MCF 10A (cell line): ENCODE data around the gene ITGA3. TPM values are rescaled to one million over a fixed set of nuclear protein-coding genes. Genes with fewer than 3 reads are reported as not detected.

Experiments used
- BruUV-seq: library from RNA; stranded (reverse); fragments of 400-500 nt; replicated peaks from 2 replicates; lab custom pipeline; 2021; lab: Mats Ljungman, UMichigan
- CTCF ChIA-PET: fragments of 300-600 bp; sonication (Branson Sonifier 250); formaldehyde crosslinking; extraction: SDS; loops from one replicate; lab custom pipeline; 2021; ENCODE audit warnings: antibody characterized with exemption, inconsistent platforms; lab: Yijun Ruan, JAX
- POLR2A ChIA-PET: fragments of 300-600, 350-650 bp; sonication (Branson Sonifier 250); formaldehyde crosslinking; extraction: SDS; loops from one replicate; lab custom pipeline; 2020; ENCODE audit warnings: antibody characterized with exemption, inconsistent platforms; lab: Yijun Ruan, JAX
- DNase-seq: peaks from one replicate; pipeline ENCODE4 v3.0.0-alpha.2; 2018; ENCODE audit not compliant: unreplicated experiment
- H3K27ac Mint-ChIP-seq: one replicate; pipeline ENCODE4 v1.8.0; 2022; ENCODE audit warnings: mild to moderate bottlenecking, low read depth, mixed read lengths; ENCODE audit not compliant: unreplicated experiment
- H3K27me3 Mint-ChIP-seq: one replicate; pipeline ENCODE4 v1.8.0; 2022; ENCODE audit warnings: mixed read lengths; ENCODE audit not compliant: insufficient read depth, unreplicated experiment
- H3K36me3 Mint-ChIP-seq: one replicate; pipeline ENCODE4 v1.8.0; 2022; ENCODE audit warnings: mild to moderate bottlenecking, moderate library complexity, mixed read lengths; ENCODE audit not compliant: insufficient read depth, unreplicated experiment
- H3K4me1 Mint-ChIP-seq: one replicate; pipeline ENCODE4 v1.8.0; 2022; ENCODE audit warnings: mixed read lengths; ENCODE audit not compliant: insufficient read depth, unreplicated experiment
- H3K4me3 Mint-ChIP-seq: one replicate; pipeline ENCODE4 v1.8.0; 2022; ENCODE audit warnings: mild to moderate bottlenecking, moderate library complexity, mixed read lengths; ENCODE audit not compliant: unreplicated experiment
- H3K9me3 Mint-ChIP-seq: one replicate; pipeline ENCODE4 v1.8.0; 2022; ENCODE audit warnings: mixed read lengths; ENCODE audit not compliant: unreplicated experiment
- CTCF ChIP-seq: fragments of 200-600 bp; IDR thresholded peaks from one replicate; pipeline ENCODE4 v1.8.0; 2022; ENCODE audit warnings: antibody characterized with exemption, mild to moderate bottlenecking; ENCODE audit not compliant: unreplicated experiment
- intact Hi-C: fragments of 100-400 bp; cut with micrococcal nuclease; formaldehyde crosslinking; loops from 2 replicates; pipeline ENCODE4 v1.14.1; 2022
- total RNA-seq: library from RNA; stranded (reverse); gene quantifications from 2 replicates; pipeline ENCODE4 v1.2.3, GENCODE V29; 2022

The ITGA3 gene
- total RNA-seq, 1 experiment from 2014 or later: 588 TPM

DNA sequence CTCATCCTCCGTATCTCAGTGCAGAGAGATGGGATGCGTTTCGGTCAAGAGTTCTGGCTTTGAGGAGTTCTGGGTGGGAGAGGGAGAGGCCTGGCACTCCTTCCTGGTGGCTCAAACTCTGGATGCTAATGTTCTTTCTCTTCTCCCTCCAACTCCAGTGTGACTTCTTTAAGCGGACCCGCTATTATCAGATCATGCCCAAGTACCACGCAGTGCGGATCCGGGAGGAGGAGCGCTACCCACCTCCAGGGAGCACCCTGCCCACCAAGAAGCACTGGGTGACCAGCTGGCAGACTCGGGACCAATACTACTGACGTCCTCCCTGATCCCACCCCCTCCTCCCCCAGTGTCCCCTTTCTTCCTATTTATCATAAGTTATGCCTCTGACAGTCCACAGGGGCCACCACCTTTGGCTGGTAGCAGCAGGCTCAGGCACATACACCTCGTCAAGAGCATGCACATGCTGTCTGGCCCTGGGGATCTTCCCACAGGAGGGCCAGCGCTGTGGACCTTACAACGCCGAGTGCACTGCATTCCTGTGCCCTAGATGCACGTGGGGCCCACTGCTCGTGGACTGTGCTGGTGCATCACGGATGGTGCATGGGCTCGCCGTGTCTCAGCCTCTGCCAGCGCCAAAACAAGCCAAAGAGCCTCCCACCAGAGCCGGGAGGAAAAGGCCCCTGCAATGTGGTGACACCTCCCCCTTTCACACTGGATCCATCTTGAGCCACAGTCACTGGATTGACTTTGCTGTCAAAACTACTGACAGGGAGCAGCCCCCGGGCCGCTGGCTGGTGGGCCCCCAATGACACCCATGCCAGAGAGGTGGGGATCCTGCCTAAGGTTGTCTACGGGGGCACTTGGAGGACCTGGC is 33.3 kb downstream of the ITGA3 start:
- CTCF ChIA-PET: interaction anchor here (2.3 to 5.6 kb wide), 3 partner anchors 11 to 62 kb away, joined by 21 to 54 read pairs (median 30); no protein-coding TSS in a partner anchor
- H3K9me3 Mint-ChIP-seq: no peaks in the 10 kb centered on the region
- H3K4me1 Mint-ChIP-seq: peaks cover 7% of the 10 kb centered on the region
- POLR2A ChIA-PET: interaction anchor here (1.0 to 6.2 kb wide), 2 partner anchors 34 to 59 kb away, joined by 3 to 77 read pairs; partner anchors contain the start of gene ITGA3
- DNase-seq: no peak
- no peaks in the 10 kb centered on the region for H3K27me3 Mint-ChIP-seq
- H3K27ac Mint-ChIP-seq: no peak overlapping the region
- no peak for TF ChIP-seq CTCF
- intact Hi-C loops: no loop called here
- peaks cover 73% of the 10 kb centered on the region for H3K36me3 Mint-ChIP-seq
- BruUV-seq: no TSS peak
- no peak overlapping the region for H3K4me3 Mint-ChIP-seq

GRCh38 chr17:50090071-50090470 is 34.2 kb downstream of the ITGA3 start:
- intact Hi-C loops: no loop called here
- BruUV-seq: TSS peak; percentile 66
- Mint-ChIP-seq H3K27ac (no peak overlapping the region), H3K4me3 (no peak overlapping the region), H3K36me3 (peaks cover 72% of the 10 kb centered on the region), H3K9me3 (no peaks in the 10 kb centered on the region), H3K4me1 (peaks cover 15% of the 10 kb centered on the region), H3K27me3 (no peaks in the 10 kb centered on the region)
- CTCF ChIA-PET: interaction anchor here (0.6 to 5.6 kb wide), 3 partner anchors 8 to 308 kb away, joined by 4 to 54 read pairs (median 4); no protein-coding TSS in a partner anchor
- no peak for DNase-seq
- POLR2A ChIA-PET: interaction anchor here (1.0 to 6.2 kb wide), 3 partner anchors 16 to 58 kb away, joined by 3 to 77 read pairs (median 7); partner anchors contain the start of gene ITGA3
- TF ChIP-seq CTCF: no peak

DNA sequence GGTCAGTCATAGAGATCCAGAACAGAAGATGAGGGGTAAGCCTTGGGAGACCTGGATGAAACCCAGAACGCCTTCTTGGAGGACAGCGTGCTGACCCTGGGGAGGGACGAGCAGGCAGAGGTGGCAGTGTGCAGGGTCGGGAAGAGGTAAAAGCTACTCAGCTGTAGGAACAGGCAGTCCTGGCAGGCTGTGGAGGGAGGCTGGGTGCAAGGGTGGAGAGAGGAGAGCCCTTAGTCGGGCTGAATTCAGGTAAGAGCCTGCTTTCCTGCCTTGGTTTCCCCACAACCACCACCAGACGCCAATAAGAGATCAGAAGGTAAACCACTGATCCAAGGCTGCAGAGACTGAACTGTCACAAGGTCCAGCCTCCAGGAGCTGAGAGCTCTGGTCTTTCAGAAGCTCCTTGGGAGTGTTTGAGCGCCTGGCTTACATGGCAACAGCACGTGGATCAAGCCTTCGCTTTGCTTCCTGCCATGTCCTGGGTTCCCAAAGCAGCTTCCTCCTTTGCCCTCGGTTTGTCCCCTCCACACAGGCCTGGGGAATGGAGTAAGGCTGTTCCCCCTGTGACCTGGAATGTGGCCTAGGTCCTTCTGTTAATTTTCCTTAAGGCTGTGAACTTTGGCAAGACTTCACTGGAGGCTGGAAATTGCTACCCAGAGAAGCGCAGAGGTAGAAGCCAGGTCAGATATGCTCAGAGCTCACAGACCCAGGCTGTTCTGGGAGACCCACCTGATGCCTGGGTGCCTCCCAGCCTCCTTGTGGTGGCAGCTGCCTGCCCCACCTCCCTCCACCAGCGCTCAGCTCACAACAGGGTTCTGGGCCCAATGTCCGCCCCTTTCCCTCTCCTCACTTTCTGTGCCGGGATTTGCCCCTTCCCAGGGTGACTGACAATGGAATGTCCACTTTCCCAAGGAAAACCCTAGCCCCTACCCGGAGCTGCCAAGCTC is 35.3 kb downstream of the ITGA3 start:
- ChIA-PET CTCF (interaction anchor here (0.7 to 5.6 kb wide), 11 partner anchors 10 to 206 kb away, joined by 3 to 79 read pairs (median 16); no protein-coding TSS in a partner anchor), POLR2A (interaction anchor here (0.7 to 6.2 kb wide), 7 partner anchors 17 to 64 kb away, joined by 4 to 77 read pairs (median 9); partner anchors contain the start of genes ITGA3 and PPP1R9B)
- Mint-ChIP-seq H3K27ac (peak overlapping the region; percentile 88), H3K4me1 (peaks cover 24% of the 10 kb centered on the region), H3K36me3 (peaks cover 71% of the 10 kb centered on the region), H3K4me3 (no peak overlapping the region), H3K9me3 (no peaks in the 10 kb centered on the region), H3K27me3 (no peaks in the 10 kb centered on the region)
- no peak for DNase-seq
- intact Hi-C loops: no loop called here
- no TSS peak for BruUV-seq
- no peak for TF ChIP-seq CTCF
